ENCODE results near the gene CWC15. TPM values are rescaled to one million over a fixed set of nuclear protein-coding genes. Genes with fewer than 3 reads are reported as not detected.

The CWC15 gene
- total and polyA plus RNA-seq, 2 of the 13 experiments (the other 11 are each of a cell fraction or from before 2014, with no cell fraction given) = 27.6 to 61.2 TPM

DNA sequence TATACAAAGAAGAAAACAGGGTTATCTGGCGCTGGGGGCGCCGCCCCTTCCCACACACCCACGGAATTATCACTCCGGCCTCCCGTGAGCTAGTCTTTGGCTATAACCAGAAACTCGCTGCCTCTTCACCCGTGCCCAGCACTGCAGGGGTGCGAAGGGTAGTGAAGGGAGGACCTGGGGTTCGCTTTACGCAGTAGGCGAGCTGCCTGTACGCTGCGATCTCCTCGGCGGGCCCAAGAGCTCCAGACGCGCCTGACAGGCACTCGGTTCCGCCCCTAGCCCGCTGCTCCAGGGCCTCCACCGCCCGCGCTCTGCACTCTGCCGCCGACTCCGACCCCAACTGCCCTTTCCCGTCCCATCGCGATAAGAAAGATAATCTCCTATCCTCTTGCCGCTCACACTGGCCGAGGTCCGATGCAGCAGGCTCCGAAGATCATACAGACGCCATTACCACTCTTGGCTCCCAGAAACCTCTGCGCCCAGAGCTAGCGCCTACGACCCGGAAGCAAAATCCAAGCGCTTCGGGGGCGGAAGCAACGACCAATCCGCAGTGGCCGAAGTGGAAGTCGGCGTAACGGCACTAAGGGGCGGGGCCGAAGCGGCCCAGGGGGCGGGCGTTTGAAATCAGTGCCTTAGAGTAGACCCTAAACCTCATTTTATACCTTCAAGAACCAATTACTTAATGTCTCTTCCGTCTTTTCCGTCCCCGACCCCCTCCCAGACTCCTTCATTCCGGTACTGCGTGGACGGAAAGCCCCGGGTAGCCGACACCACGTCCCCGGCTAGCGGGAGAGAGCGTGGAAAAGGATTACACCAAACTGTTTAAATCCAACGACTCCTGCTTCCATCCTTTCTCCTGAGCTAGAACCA lies at the start of gene CWC15, which contains the start of gene KDM4D (continued):
- TF ChIP-seq TOPORS (CRISPR knock-in tag; IDR thresholded peaks at IDR 0.05) (no peak), ZNF619 (CRISPR knock-in tag; IDR thresholded peaks at IDR 0.05) (no peak), XBP1 (CRISPR knock-in tag; IDR thresholded peaks at IDR 0.05) (no peak), NFYB (CRISPR knock-in tag; IDR thresholded peaks at IDR 0.05) (peak; percentile 89), ZNF777 (CRISPR knock-in tag; IDR thresholded peaks at IDR 0.05) (no peak), CREBL2 (CRISPR knock-in tag; IDR thresholded peaks at IDR 0.05; ENCODE audit: borderline replicate concordance) (no peak), SATB2 (CRISPR knock-in tag; IDR thresholded peaks at IDR 0.05) (0 out of 2 replicates have a peak, but pooled peaks have one; percentile 38), HOXA3 (CRISPR knock-in tag; IDR thresholded peaks at IDR 0.05) (peak; percentile 76), SCMH1 (CRISPR knock-in tag; IDR thresholded peaks at IDR 0.05; ENCODE audit: borderline replicate concordance) (no peak), TGIF2 (CRISPR knock-in tag; IDR thresholded peaks at IDR 0.05) (no peak), SALL2 (CRISPR knock-in tag; IDR thresholded peaks at IDR 0.05) (no peak; the same call in 1 of the 2 replicates), MXD3 (CRISPR knock-in tag; IDR thresholded peaks at IDR 0.05) (0 out of 2 replicates have a peak, but pooled peaks have one; percentile 40), SMARCC2 (IDR thresholded peaks at IDR 0.05) (no peak), KLF16 (CRISPR knock-in tag; IDR thresholded peaks at IDR 0.05) (peak in 1 of 2 experiments; percentile 84; a peak in 2 of 4 replicates), IRF2 (CRISPR knock-in tag; IDR thresholded peaks at IDR 0.05) (peak; percentile 77), RXRB (CRISPR knock-in tag; IDR thresholded peaks at IDR 0.05; ENCODE audit: borderline replicate concordance) (peak; percentile 38; the same call in 1 of the 2 replicates), REST (IDR thresholded peaks at IDR 0.05; ENCODE audit: borderline replicate concordance in 1 of 2, low read depth in 1 of 2, low read length in 2 of 2) (peak in 1 of 2 experiments; percentile 20; a peak in 1 of 4 replicates), ERF (CRISPR knock-in tag; IDR thresholded peaks at IDR 0.05) (0 out of 2 replicates have a peak, but pooled peaks have one; percentile 53), NFKB2 (CRISPR knock-in tag; IDR thresholded peaks at IDR 0.05; ENCODE audit: borderline replicate concordance) (peak; percentile 55; the same call in 1 of the 2 replicates), MLLT10 (CRISPR knock-in tag; IDR thresholded peaks at IDR 0.05) (no peak)
